ENCODE results near the gene OPRD1. TPM values are rescaled to one million over a fixed set of nuclear protein-coding genes. Genes with fewer than 3 reads are reported as not detected.

OPRD1 gene
- total RNA-seq, 1 donor from 2014 or later = not detected

DNA sequence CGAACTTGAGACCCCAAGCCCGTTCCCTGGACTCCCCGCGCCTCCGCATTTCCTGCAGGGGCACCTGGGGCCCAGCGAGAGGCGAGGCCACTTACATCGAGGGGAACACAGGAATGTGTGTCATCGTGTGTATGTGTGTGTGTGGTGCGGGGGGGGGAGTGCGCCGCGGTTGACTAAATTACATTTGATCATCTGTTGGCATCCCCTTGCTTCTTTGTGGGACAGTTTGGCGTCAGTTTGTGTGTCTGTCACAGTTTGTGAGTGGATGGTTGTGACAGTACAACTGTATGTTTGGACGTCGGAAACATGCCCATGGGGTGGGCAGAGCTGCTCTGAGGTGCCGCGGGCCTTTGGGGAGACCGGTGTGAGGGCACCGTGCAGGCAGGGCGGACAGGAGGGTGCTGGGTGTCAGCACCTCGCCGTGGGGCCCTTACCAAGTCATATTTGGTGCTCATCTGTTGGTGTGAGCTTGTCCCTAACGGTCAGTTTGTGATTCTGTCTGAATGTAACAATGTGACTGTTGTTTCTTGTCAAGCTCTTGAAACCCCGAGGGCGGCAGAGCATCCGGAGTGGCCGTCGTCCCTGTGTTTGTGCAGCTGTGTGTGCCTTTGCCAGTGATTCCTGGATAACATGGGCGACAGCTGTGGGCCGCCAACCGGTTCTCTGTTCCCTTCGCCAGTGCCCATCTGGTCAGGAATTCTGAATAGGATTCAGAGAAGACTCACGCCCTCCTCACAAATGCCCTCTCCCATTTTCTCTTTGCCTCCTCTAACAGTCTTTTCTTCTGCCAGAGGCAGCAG lies 899 bp downstream of the OPRD1 start:
- Histone ChIP-seq H3K9me3 (replicated peaks) (no peaks in the 10 kb centered on the region), H3K27me3 (ENCODE audit: low read depth) (peaks cover 100% of the 10 kb centered on the region), H3K4me3 (no peak overlapping the region), H3K4me1 (no peaks in the 10 kb centered on the region), H3K36me3 (no peaks in the 10 kb centered on the region), H3K27ac (replicated peaks) (no peak overlapping the region)
- no peak for DNase-seq
- TF ChIP-seq, protein P1, sequence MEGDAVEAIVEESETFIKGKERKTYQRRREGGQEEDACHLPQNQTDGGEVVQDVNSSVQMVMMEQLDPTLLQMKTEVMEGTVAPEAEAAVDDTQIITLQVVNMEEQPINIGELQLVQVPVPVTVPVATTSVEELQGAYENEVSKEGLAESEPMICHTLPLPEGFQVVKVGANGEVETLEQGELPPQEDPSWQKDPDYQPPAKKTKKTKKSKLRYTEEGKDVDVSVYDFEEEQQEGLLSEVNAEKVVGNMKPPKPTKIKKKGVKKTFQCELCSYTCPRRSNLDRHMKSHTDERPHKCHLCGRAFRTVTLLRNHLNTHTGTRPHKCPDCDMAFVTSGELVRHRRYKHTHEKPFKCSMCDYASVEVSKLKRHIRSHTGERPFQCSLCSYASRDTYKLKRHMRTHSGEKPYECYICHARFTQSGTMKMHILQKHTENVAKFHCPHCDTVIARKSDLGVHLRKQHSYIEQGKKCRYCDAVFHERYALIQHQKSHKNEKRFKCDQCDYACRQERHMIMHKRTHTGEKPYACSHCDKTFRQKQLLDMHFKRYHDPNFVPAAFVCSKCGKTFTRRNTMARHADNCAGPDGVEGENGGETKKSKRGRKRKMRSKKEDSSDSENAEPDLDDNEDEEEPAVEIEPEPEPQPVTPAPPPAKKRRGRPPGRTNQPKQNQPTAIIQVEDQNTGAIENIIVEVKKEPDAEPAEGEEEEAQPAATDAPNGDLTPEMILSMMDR (IDR thresholded peaks at IDR 0.05; ENCODE audit: borderline replicate concordance) = no peak
- intact Hi-C loops (cut with micrococcal nuclease) = no loop called here

DNA sequence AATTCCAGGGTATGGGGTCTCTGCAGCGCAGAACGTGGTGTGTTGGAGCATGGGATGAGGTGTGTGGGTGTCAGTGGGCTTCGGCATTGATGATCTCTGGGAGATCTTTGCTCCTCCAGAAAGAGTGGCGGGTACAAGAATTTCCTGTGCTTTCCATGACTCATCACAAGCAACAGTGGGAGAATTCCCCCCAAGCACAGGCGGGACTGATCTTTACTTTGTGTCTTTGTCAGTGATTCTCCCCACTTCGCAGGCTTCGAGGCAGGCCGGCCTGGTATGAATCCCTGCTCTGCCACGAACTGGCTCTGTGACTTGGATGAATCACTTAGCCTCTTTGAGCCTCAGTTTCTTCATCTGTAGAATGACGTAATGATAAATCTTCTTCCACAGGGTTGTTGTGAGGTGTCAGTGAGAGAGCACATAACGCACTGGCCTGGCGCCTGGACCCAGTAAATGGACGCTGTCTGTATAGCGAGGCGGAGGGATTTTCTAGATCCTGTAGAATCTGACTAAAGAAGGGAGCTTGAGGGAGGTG lies 2.0 kb downstream of the OPRD1 start:
- H3K4me1 ChIP-seq = no peaks in the 10 kb centered on the region
- no peaks in the 10 kb centered on the region for H3K9me3 ChIP-seq (replicated peaks)
- intact Hi-C loops (cut with micrococcal nuclease) = no loop called here
- no peak overlapping the region for H3K4me3 ChIP-seq
- DNase-seq = no peak
- no peaks in the 10 kb centered on the region for H3K36me3 ChIP-seq
- peaks cover 100% of the 10 kb centered on the region for H3K27me3 ChIP-seq (ENCODE audit: low read depth)
- TF ChIP-seq, protein P1 (IDR thresholded peaks at IDR 0.05; ENCODE audit: borderline replicate concordance) = no peak
- H3K27ac ChIP-seq (replicated peaks) = no peak overlapping the region

DNA sequence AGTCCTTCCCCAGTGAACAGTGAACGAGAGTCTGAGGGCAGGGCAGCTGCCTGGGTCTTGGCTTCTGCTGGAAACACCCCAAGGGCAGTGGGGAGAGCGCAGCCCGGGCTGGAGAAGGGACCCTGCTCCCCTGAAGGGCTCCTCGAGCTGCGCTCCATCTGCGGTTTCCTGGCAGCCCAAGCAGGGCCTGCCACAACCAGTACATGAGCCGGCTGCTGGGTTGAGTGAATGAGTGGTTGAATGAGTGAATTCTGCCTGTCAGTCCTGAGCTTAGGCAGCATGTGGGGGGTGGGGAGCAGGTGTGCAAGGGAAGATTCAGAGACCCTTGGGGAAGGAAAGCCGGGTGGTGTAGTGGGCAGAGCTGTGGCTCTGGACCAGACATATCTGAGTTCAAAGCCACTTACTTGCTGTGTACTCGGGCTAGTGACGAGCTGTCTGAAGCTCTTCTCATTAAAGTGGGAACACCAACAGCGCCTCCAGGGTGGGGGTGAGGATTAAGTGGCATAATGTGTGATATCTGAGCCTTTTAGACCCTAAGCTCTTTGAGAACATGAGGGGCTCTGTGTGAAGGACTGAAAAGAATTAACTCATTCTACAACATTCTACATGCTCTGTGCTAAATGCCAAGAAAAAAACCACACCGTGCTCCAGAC lies 3.7 kb downstream of the OPRD1 start:
- TF ChIP-seq, protein P1 (IDR thresholded peaks at IDR 0.05; ENCODE audit: borderline replicate concordance) = no peak
- DNase-seq = no peak
- intact Hi-C loops (cut with micrococcal nuclease) = no loop called here
- no peak overlapping the region for H3K27ac ChIP-seq (replicated peaks)
- H3K27me3 ChIP-seq (ENCODE audit: low read depth) = peaks cover 100% of the 10 kb centered on the region
- H3K9me3 ChIP-seq (replicated peaks) = no peaks in the 10 kb centered on the region
- H3K4me3 ChIP-seq = no peak overlapping the region
- no peaks in the 10 kb centered on the region for H3K4me1 ChIP-seq
- H3K36me3 ChIP-seq = no peaks in the 10 kb centered on the region

DNA sequence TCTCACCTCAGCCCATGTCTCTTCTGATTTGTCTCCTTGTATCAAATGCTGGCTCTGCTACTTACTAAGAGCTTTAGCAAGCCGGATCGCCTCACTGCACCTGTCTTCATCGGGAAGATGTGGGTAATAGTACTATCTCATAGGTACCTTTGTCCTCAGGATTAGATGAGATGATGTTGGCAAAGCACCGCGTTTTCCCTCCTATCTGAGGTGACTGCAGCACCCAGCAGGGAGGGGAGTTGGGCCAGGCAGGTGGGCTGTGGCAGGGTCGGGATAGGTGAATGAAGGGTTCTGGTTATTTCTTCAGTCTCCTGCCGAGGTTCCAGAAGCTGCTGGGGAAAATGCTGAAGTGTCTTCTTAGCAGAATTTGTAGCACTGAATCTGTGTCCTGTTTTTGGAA lies 5.2 kb downstream of the OPRD1 start:
- TF ChIP-seq, protein P1 (IDR thresholded peaks at IDR 0.05; ENCODE audit: borderline replicate concordance) = no peak
- no peaks in the 10 kb centered on the region for H3K4me1 ChIP-seq
- no peak overlapping the region for H3K27ac ChIP-seq (replicated peaks)
- H3K4me3 ChIP-seq = no peak overlapping the region
- H3K36me3 ChIP-seq = no peaks in the 10 kb centered on the region
- peaks cover 92% of the 10 kb centered on the region for H3K27me3 ChIP-seq (ENCODE audit: low read depth)
- DNase-seq = no peak
- H3K9me3 ChIP-seq (replicated peaks) = no peaks in the 10 kb centered on the region
- intact Hi-C loops (cut with micrococcal nuclease) = no loop called here

DNA sequence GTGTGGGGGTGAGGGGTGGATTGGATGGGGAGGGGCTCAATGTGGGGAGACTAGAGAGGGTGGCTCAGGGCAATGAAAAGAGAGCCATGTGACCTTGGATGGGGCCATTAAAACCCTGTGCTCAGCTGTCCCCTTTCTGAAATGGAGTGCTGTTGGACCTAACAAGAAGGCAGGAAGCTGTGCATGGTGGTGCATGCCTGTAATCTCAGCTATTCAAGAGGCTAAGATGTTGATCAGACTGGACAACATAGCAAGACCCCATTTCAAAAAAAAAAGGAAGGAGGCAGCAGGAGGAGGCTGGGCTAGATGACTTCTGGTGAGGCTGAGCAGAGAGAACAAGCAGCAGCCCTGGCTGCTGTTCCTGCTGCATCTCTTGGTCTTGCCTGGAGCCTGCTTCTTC lies 7.0 kb downstream of the OPRD1 start:
- Histone ChIP-seq H3K4me1 (no peaks in the 10 kb centered on the region), H3K4me3 (no peak overlapping the region), H3K27me3 (ENCODE audit: low read depth) (peaks cover 89% of the 10 kb centered on the region), H3K36me3 (no peaks in the 10 kb centered on the region), H3K9me3 (replicated peaks) (no peaks in the 10 kb centered on the region), H3K27ac (replicated peaks) (no peak overlapping the region)
- no peak for DNase-seq
- TF ChIP-seq, protein P1 (IDR thresholded peaks at IDR 0.05; ENCODE audit: borderline replicate concordance) = no peak
- intact Hi-C loops (cut with micrococcal nuclease) = no loop called here
